ENCODE data around the gene MAGED4B.
"Not testable (repeated sequence)": the region's sequence is repeated elsewhere in the genome, so short reads cannot be mapped to it uniquely, and the experiment has no call there.

MAGED4B gene

GRCh38 chrX:52068666-52069640, at the start of gene MAGED4B:
MAGED4B (minus strand) TSS chrX:52069183; CDS start chrX:52068172, 1,011 bp downstream.
- DNase-seq = not testable (repeated sequence)

- DNase-seq = no peak
Observed at GRCh38 chrX:52118262-52118661, 49.3 kb upstream of the MAGED4B start.

- no peak for DNase-seq
Observed at GRCh38 chrX:52082578-52082977, 13.6 kb upstream of the MAGED4B start.

- DNase-seq = no peak
Observed at GRCh38 chrX:52078131-52078530, 9.1 kb upstream of the MAGED4B start.

GRCh38 chrX:52042288-52042687, 26.7 kb downstream of the MAGED4B start:
- DNase-seq = not testable (repeated sequence)

GRCh38 chrX:52034211-52034610, 34.8 kb downstream of the MAGED4B start:
- no peak for DNase-seq

- no peak for DNase-seq
Observed at GRCh38 chrX:52031371-52031770, 37.6 kb downstream of the MAGED4B start.

GRCh38 chrX:52015794-52016193, 53.2 kb downstream of the MAGED4B start:
- DNase-seq = no peak

All from activated CD4-positive, CD25-positive, alpha-beta regulatory T cell treated with anti-CD3 and anti-CD28 coated beads, Interleukin-2, amount 50 U/mL, for 72 hours (primary cell).